ENCODE measurements around the gene MS4A12.

MS4A12 gene

DNA sequence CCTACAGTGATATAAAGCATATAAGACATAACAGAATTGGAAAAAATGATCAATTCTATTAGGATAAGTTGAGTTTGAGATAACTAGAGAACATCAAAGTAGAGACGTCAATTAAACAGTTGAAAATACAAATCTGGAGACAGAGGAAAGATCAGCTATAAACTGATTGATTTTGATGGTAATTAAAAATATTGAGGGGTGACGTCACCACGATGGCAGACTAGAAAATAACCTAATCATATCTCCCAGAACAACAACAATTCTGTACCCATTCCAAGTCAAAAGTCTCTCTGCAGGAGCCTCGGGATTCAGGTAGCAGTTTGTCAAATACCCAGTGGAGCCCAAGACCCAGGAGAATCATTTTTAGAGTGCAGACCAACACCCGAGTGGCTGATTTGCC, 51.5 kb downstream of the MS4A12 start:
- TF ChIP-seq TARDBP (IDR thresholded peaks at IDR 0.05) (no peak), HDGF (IDR thresholded peaks at IDR 0.05; ENCODE audit: borderline replicate concordance) (no peak), NFRKB (IDR thresholded peaks at IDR 0.05) (no peak), FOXA1 (IDR thresholded peaks at IDR 0.05) (no peak), SP1 (IDR thresholded peaks at IDR 0.05) (no peak)
- no peak for DNase-seq (ENCODE audit: extremely low spot score)
- ChIA-PET POLR2A (no interaction called here), CTCF (no interaction called here)
